ENCODE data around the gene C1orf167. TPM values are rescaled to one million over a fixed set of nuclear protein-coding genes. Genes with fewer than 3 reads are reported as not detected.
A peak's percentile ranks its signal among the peaks of the same experiment; 100 is the strongest.

Gene C1orf167
- polyA plus RNA-seq, 3 donors = 0.05 TPM; not detected in 2

DNA sequence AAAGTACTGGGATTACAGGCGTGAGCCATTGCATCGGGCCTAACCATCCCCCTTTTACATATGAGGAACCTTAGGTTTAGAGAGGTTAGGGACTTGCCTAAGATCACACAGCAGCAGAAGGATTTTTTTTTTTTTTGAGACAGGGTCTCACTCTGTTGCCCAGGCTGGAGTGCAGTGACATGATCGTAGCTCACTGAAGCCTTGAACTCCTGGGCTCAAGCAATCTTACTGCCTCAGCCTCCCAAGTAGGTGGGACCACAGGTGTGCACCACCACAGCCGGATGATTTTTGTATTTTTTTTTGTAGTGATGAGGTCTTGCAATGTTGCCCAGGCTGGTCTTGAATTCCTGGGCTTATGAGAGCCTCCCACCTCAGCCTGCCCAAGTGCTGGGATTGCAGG lies 2.2 kb upstream of the C1orf167 start:
- Mint-ChIP-seq H3K27ac (no peak overlapping the region), H3K4me3 (peak overlapping the region in 1 of 2 donors; percentile 16), H3K36me3 (peaks cover 0 to 1% of the 10 kb centered on the region in 2 donors), H3K27me3 (ENCODE audit: low read depth in 3 of 3) (peaks cover 19 to 45% (median 20%) of the 10 kb centered on the region in 3 donors), H3K4me1 (peaks cover 7% of the 10 kb centered on the region), H3K9me3 (peaks cover 0 to 2% (median 0%) of the 10 kb centered on the region in 7 donors)
- Histone ChIP-seq H3K27ac (ENCODE audit: low read depth in 1 of 2, low read length in 2 of 2) (no peak overlapping the region), H2AFZ (ENCODE audit: insufficient read depth, low read depth, low read length, poor library complexity, severe bottlenecking) (no peak overlapping the region), H3K4me3 (replicated peaks in 1 of 3; ENCODE audit: low read depth in 2 of 3, low read length in 3 of 3) (no peak overlapping the region), H3K79me2 (ENCODE audit: insufficient read depth, low read length) (no peaks in the 10 kb centered on the region), H3K4me2 (replicated peaks; ENCODE audit: extremely low read depth, low read length, poor library complexity, severe bottlenecking) (no peak overlapping the region), H3K9ac (ENCODE audit: insufficient read depth, low read length, poor library complexity, severe bottlenecking) (no peak overlapping the region), H3K36me3 (replicated peaks in 1 of 2; ENCODE audit: control insufficient read depth in 1 of 2, insufficient read depth in 2 of 2, low read length in 2 of 2) (no peaks in the 10 kb centered on the region), H3K27me3 (ENCODE audit: control insufficient read depth in 2 of 2, insufficient read depth in 2 of 2, low read length in 2 of 2) (peaks cover 0 to 20% of the 10 kb centered on the region in 2 donors), H3K9me3 (replicated peaks in 1 of 2; ENCODE audit: control insufficient read depth in 1 of 2, insufficient read depth in 1 of 2, low read length in 2 of 2) (no peaks in the 10 kb centered on the region), H3K4me1 (ENCODE audit: control insufficient read depth in 1 of 2, insufficient read depth in 2 of 2, low read length in 2 of 2) (peaks cover 5 to 7% of the 10 kb centered on the region in 2 donors), H4K20me1 (ENCODE audit: insufficient read depth, low read length) (no peaks in the 10 kb centered on the region)
- DNase-seq = no peak
- TF ChIP-seq, protein P1, sequence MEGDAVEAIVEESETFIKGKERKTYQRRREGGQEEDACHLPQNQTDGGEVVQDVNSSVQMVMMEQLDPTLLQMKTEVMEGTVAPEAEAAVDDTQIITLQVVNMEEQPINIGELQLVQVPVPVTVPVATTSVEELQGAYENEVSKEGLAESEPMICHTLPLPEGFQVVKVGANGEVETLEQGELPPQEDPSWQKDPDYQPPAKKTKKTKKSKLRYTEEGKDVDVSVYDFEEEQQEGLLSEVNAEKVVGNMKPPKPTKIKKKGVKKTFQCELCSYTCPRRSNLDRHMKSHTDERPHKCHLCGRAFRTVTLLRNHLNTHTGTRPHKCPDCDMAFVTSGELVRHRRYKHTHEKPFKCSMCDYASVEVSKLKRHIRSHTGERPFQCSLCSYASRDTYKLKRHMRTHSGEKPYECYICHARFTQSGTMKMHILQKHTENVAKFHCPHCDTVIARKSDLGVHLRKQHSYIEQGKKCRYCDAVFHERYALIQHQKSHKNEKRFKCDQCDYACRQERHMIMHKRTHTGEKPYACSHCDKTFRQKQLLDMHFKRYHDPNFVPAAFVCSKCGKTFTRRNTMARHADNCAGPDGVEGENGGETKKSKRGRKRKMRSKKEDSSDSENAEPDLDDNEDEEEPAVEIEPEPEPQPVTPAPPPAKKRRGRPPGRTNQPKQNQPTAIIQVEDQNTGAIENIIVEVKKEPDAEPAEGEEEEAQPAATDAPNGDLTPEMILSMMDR (IDR thresholded peaks at IDR 0.05) = no peak
- intact Hi-C loops (cut with micrococcal nuclease) = no loop called here
- 100% methylated on average over 1 of the region's 4 CpGs for WGBS (ENCODE audit: insufficient coverage)

DNA sequence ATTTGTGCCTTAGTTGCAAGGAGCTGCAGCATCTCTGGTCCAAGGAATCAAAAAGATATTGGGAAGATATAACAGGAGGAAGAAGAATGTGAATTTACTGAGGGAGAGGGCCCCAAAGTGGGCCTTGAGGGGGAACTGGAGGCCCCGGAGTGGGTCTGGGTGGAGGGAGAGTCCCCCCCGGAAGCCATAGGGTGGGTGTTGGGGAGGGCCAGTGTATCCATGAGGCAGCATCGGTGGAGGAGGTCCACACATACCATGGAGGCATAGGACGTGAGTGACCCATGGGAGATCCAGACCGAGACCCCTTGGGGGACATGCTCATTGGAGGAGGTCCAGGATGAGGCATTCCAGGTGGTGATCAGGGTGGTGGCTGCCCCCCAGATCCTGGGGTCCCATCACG lies 708 bp upstream of the C1orf167 start:
- H2AFZ ChIP-seq (ENCODE audit: insufficient read depth, low read depth, low read length, poor library complexity, severe bottlenecking) = no peak overlapping the region
- Mint-ChIP-seq H3K4me1 (peaks cover 7% of the 10 kb centered on the region), H3K9me3 (peaks cover 0 to 2% (median 0%) of the 10 kb centered on the region in 7 donors), H3K36me3 (peaks cover 0 to 1% of the 10 kb centered on the region in 2 donors), H3K27me3 (ENCODE audit: low read depth in 3 of 3) (peaks cover 14 to 38% (median 17%) of the 10 kb centered on the region in 3 donors), H3K27ac (no peak overlapping the region), H3K4me3 (peak overlapping the region in 1 of 2 donors; percentile 32)
- TF ChIP-seq, protein P1 (IDR thresholded peaks at IDR 0.05) = no peak
- H3K9ac ChIP-seq (ENCODE audit: insufficient read depth, low read length, poor library complexity, severe bottlenecking) = no peak overlapping the region
- no peak for DNase-seq
- H3K9me3 ChIP-seq (replicated peaks in 1 of 2; ENCODE audit: control insufficient read depth in 1 of 2, insufficient read depth in 1 of 2, low read length in 2 of 2) = no peaks in the 10 kb centered on the region
- WGBS (ENCODE audit: insufficient coverage) = 85% methylated on average over 6 of the region's 6 CpGs
- no peaks in the 10 kb centered on the region for H3K36me3 ChIP-seq (replicated peaks in 1 of 2; ENCODE audit: control insufficient read depth in 1 of 2, insufficient read depth in 2 of 2, low read length in 2 of 2)
- intact Hi-C loops (cut with micrococcal nuclease) = no loop called here
- no peaks in the 10 kb centered on the region for H3K79me2 ChIP-seq (ENCODE audit: insufficient read depth, low read length)
- H3K4me3 ChIP-seq (replicated peaks in 1 of 3; ENCODE audit: low read depth in 2 of 3, low read length in 3 of 3) = no peak overlapping the region
- H3K4me2 ChIP-seq (replicated peaks; ENCODE audit: extremely low read depth, low read length, poor library complexity, severe bottlenecking) = no peak overlapping the region
- no peak overlapping the region for H3K27ac ChIP-seq (ENCODE audit: low read depth in 1 of 2, low read length in 2 of 2)
- peaks cover 0 to 20% of the 10 kb centered on the region in 2 donors for H3K27me3 ChIP-seq (ENCODE audit: control insufficient read depth in 2 of 2, insufficient read depth in 2 of 2, low read length in 2 of 2)
- no peaks in the 10 kb centered on the region for H4K20me1 ChIP-seq (ENCODE audit: insufficient read depth, low read length)
- peaks cover 5 to 7% of the 10 kb centered on the region in 2 donors for H3K4me1 ChIP-seq (ENCODE audit: control insufficient read depth in 1 of 2, insufficient read depth in 2 of 2, low read length in 2 of 2)

Data from CD14-positive monocyte (primary cell).